ENCODE measurements around the gene ANO5. TPM values are rescaled to one million over a fixed set of nuclear protein-coding genes. Genes with fewer than 3 reads are reported as not detected.
"Not testable (repeated sequence)": the region's sequence is repeated elsewhere in the genome, so short reads cannot be mapped to it uniquely, and the experiment has no call there.

The ANO5 gene
- total RNA-seq, 1 donor = 0.63 TPM

- H3K9me3 ChIP-seq (ENCODE audit: low read depth, low read length) = no peaks in the 10 kb centered on the region
- no peaks in the 10 kb centered on the region for H3K27me3 ChIP-seq (ENCODE audit: insufficient read depth, low read length)
- H3K4me1 ChIP-seq (ENCODE audit: insufficient read depth, low read length) = no peaks in the 10 kb centered on the region
- no peak overlapping the region for H3K4me3 ChIP-seq (ENCODE audit: low read length)
These were observed 57.0 kb downstream of the ANO5 start for GRCh38 chr11:22249871-22250270.

- Histone ChIP-seq H3K4me3 (ENCODE audit: low read length) (no peak overlapping the region), H3K27me3 (ENCODE audit: insufficient read depth, low read length) (no peaks in the 10 kb centered on the region), H3K9me3 (ENCODE audit: low read depth, low read length) (no peaks in the 10 kb centered on the region), H3K4me1 (ENCODE audit: insufficient read depth, low read length) (no peaks in the 10 kb centered on the region)
These were observed 64.0 kb downstream of the ANO5 start for GRCh38 chr11:22256876-22257275.

- H3K4me1 ChIP-seq (ENCODE audit: insufficient read depth, low read length) = no peaks in the 10 kb centered on the region
- H3K4me3 ChIP-seq (ENCODE audit: low read length) = no peak overlapping the region
- no peaks in the 10 kb centered on the region for H3K9me3 ChIP-seq (ENCODE audit: low read depth, low read length)
- H3K27me3 ChIP-seq (ENCODE audit: insufficient read depth, low read length) = no peaks in the 10 kb centered on the region
These were observed 70.7 kb downstream of the ANO5 start for GRCh38 chr11:22263613-22264012.

- not testable (repeated sequence) for H3K27me3 ChIP-seq (ENCODE audit: insufficient read depth, low read length); H3K9me3 ChIP-seq (ENCODE audit: low read depth, low read length); H3K4me3 ChIP-seq (ENCODE audit: low read length); H3K4me1 ChIP-seq (ENCODE audit: insufficient read depth, low read length)
These were observed 76.2 kb downstream of the ANO5 start for GRCh38 chr11:22268983-22269624.

GRCh38 chr11:22273781-22274180 lies 80.9 kb downstream of the ANO5 start:
- no peaks in the 10 kb centered on the region for H3K27me3 ChIP-seq (ENCODE audit: insufficient read depth, low read length)
- H3K4me1 ChIP-seq (ENCODE audit: insufficient read depth, low read length) = no peaks in the 10 kb centered on the region

GRCh38 chr11:22275600-22275999 lies 82.7 kb downstream of the ANO5 start:
- no peaks in the 10 kb centered on the region for H3K9me3 ChIP-seq (ENCODE audit: low read depth, low read length)
- no peak overlapping the region for H3K4me3 ChIP-seq (ENCODE audit: low read length)

More at GRCh38 chr11:22273781-22274180, 80.9 kb downstream of the ANO5 start:
- no peaks in the 10 kb centered on the region for H3K9me3 ChIP-seq (ENCODE audit: low read depth, low read length)
- no peak overlapping the region for H3K4me3 ChIP-seq (ENCODE audit: low read length)

GRCh38 chr11:22276535-22276934 lies 83.7 kb downstream of the ANO5 start:
- no peak overlapping the region for H3K4me3 ChIP-seq (ENCODE audit: low read length)
- no peaks in the 10 kb centered on the region for H3K4me1 ChIP-seq (ENCODE audit: insufficient read depth, low read length)
- H3K9me3 ChIP-seq (ENCODE audit: low read depth, low read length) = no peaks in the 10 kb centered on the region
- H3K27me3 ChIP-seq (ENCODE audit: insufficient read depth, low read length) = no peaks in the 10 kb centered on the region

More at GRCh38 chr11:22275600-22275999, 82.7 kb downstream of the ANO5 start:
- Histone ChIP-seq H3K27me3 (ENCODE audit: insufficient read depth, low read length) (no peaks in the 10 kb centered on the region), H3K4me1 (ENCODE audit: insufficient read depth, low read length) (no peaks in the 10 kb centered on the region)

- H3K4me1 ChIP-seq (ENCODE audit: insufficient read depth, low read length); H3K9me3 ChIP-seq (ENCODE audit: low read depth, low read length); H3K27me3 ChIP-seq (ENCODE audit: insufficient read depth, low read length); H3K4me3 ChIP-seq (ENCODE audit: low read length): not testable (repeated sequence)
These were observed 92.1 kb downstream of the ANO5 start for GRCh38 chr11:22284991-22285390.

GRCh38 chr11:22302368-22302767 lies 109.5 kb downstream of the ANO5 start:
- no peaks in the 10 kb centered on the region for H3K9me3 ChIP-seq (ENCODE audit: low read depth, low read length)
- H3K4me3 ChIP-seq (ENCODE audit: low read length) = no peak overlapping the region
- H3K27me3 ChIP-seq (ENCODE audit: insufficient read depth, low read length) = peaks cover 2% of the 10 kb centered on the region
- no peaks in the 10 kb centered on the region for H3K4me1 ChIP-seq (ENCODE audit: insufficient read depth, low read length)

GRCh38 chr11:22304337-22304961 lies 111.6 kb downstream of the ANO5 start:
- no peak overlapping the region for H3K4me3 ChIP-seq (ENCODE audit: low read length)
- no peaks in the 10 kb centered on the region for H3K9me3 ChIP-seq (ENCODE audit: low read depth, low read length)
- H3K27me3 ChIP-seq (ENCODE audit: insufficient read depth, low read length) = peaks cover 7% of the 10 kb centered on the region
- H3K4me1 ChIP-seq (ENCODE audit: insufficient read depth, low read length) = no peaks in the 10 kb centered on the region

GRCh38 chr11:22317656-22318055 lies 124.8 kb downstream of the ANO5 start:
- no peaks in the 10 kb centered on the region for H3K4me1 ChIP-seq (ENCODE audit: insufficient read depth, low read length)
- H3K9me3 ChIP-seq (ENCODE audit: low read depth, low read length) = no peaks in the 10 kb centered on the region
- no peaks in the 10 kb centered on the region for H3K27me3 ChIP-seq (ENCODE audit: insufficient read depth, low read length)
- no peak overlapping the region for H3K4me3 ChIP-seq (ENCODE audit: low read length)

- peaks cover 6% of the 10 kb centered on the region for H3K27me3 ChIP-seq (ENCODE audit: insufficient read depth, low read length)
- no peak overlapping the region for H3K4me3 ChIP-seq (ENCODE audit: low read length)
- H3K9me3 ChIP-seq (ENCODE audit: low read depth, low read length) = no peaks in the 10 kb centered on the region
- no peaks in the 10 kb centered on the region for H3K4me1 ChIP-seq (ENCODE audit: insufficient read depth, low read length)
These were observed 138.9 kb downstream of the ANO5 start for GRCh38 chr11:22331771-22332170.

Other genes with a start within 250 kb of the ANO5 start
- not detected for gene SLC17A6, start 145.3 kb downstream of the ANO5 start, total RNA-seq